Left renal pelvis (tissue), 4 donors: ENCODE data around the gene UBASH3A. TPM values are rescaled to one million over a fixed set of nuclear protein-coding genes. Genes with fewer than 3 reads are reported as not detected.
"Not testable (repeated sequence)": the region's sequence is repeated elsewhere in the genome, so short reads cannot be mapped to it uniquely, and the experiment has no call there.

Source experiments
- DNase-seq, 4 donors: peaks; one replicate each; pipeline ENCODE4 v3.0.0-alpha.2; 2013; ENCODE audit warnings: low read depth in 4 of 4, low spot score in 3 of 4
- polyA plus RNA-seq, 4 donors: library from polyadenylated mRNA; unstranded; fragments of 120-200 nt; gene quantifications; one replicate each; pipeline ENCODE4 v1.2.1, GENCODE V29; 2013; ENCODE audit not compliant: insufficient read length in 4 of 4

Gene UBASH3A
- polyA plus RNA-seq, 4 donors: 0.07 TPM; not detected in 2

- not testable (repeated sequence) for DNase-seq
These were observed 5.0 kb downstream of the UBASH3A start for GRCh38 chr21:42408718-42409117.

- DNase-seq: no peak
These were observed 5.7 kb downstream of the UBASH3A start for GRCh38 chr21:42409366-42409765.

- DNase-seq: no peak
These were observed 7.6 kb downstream of the UBASH3A start for GRCh38 chr21:42411197-42411869.

GRCh38 chr21:42411891-42412635 lies 8.4 kb downstream of the UBASH3A start:
- no peak for DNase-seq

- no peak for DNase-seq
These were observed 8.9 kb downstream of the UBASH3A start for GRCh38 chr21:42412636-42412933.

- DNase-seq: no peak
These were observed 9.4 kb downstream of the UBASH3A start for GRCh38 chr21:42413093-42413492.

- DNase-seq: no peak
These were observed 9.8 kb downstream of the UBASH3A start for GRCh38 chr21:42413500-42413899.

GRCh38 chr21:42414066-42414465 lies 10.4 kb downstream of the UBASH3A start:
- DNase-seq: no peak

- DNase-seq: no peak
These were observed 10.8 kb downstream of the UBASH3A start for GRCh38 chr21:42414553-42414927.

GRCh38 chr21:42414928-42415769 lies 11.4 kb downstream of the UBASH3A start:
- DNase-seq: no peak

- no peak for DNase-seq
These were observed 13.8 kb downstream of the UBASH3A start for GRCh38 chr21:42417533-42417932.

GRCh38 chr21:42418886-42419285 lies 15.2 kb downstream of the UBASH3A start:
- DNase-seq: no peak

- no peak for DNase-seq
These were observed 16.1 kb downstream of the UBASH3A start for GRCh38 chr21:42419845-42420244.

GRCh38 chr21:42421018-42421793 lies 17.5 kb downstream of the UBASH3A start:
- DNase-seq: no peak

- no peak for DNase-seq
These were observed 19.5 kb downstream of the UBASH3A start for GRCh38 chr21:42423197-42423675.

- DNase-seq: no peak
These were observed 20.0 kb downstream of the UBASH3A start for GRCh38 chr21:42423685-42424084.

- DNase-seq: no peak
These were observed 21.3 kb downstream of the UBASH3A start for GRCh38 chr21:42424914-42425541.

GRCh38 chr21:42425591-42425990 lies 21.9 kb downstream of the UBASH3A start:
- DNase-seq: no peak

- no peak for DNase-seq
These were observed 22.7 kb downstream of the UBASH3A start for GRCh38 chr21:42426424-42426823.

- DNase-seq: no peak
These were observed 23.3 kb downstream of the UBASH3A start for GRCh38 chr21:42426876-42427480.
